ENCODE results near the gene ZNF683. TPM values are rescaled to one million over a fixed set of nuclear protein-coding genes. Genes with fewer than 3 reads are reported as not detected.

The ZNF683 gene
- total RNA-seq, 6 experiments from 2014 or later: 0.19 TPM; not detected in 5

DNA sequence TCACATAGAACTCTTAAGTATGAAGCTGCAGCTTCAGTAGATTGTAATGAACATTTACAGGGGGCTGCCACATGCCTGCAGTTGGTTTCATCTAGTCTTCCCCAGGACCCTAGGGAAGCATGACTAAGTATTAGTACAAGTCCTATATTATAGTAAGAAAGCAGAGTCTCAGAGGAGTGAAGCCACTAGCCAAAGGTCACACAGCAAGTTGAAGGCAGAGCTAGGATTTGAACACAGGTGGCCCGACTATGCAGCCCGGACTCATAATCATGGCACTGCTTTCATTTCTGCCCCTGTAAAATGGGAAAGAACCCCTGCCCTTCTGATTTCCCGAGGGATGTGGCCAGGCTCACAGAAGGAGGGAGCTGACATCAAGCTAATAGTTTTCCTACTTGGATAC is 10.2 kb downstream of the ZNF683 start:
- intact Hi-C loops (cut with DNase I): loop anchor here (10.0 kb wide), 2 partner anchors 68 to 78 kb away; partner anchors contain the start of gene SH3BGRL3 (in 1 of the 2)
- TF ChIP-seq POLR2A (IDR thresholded peaks at IDR 0.05): no peak
- TF ChIP-seq, protein P1, sequence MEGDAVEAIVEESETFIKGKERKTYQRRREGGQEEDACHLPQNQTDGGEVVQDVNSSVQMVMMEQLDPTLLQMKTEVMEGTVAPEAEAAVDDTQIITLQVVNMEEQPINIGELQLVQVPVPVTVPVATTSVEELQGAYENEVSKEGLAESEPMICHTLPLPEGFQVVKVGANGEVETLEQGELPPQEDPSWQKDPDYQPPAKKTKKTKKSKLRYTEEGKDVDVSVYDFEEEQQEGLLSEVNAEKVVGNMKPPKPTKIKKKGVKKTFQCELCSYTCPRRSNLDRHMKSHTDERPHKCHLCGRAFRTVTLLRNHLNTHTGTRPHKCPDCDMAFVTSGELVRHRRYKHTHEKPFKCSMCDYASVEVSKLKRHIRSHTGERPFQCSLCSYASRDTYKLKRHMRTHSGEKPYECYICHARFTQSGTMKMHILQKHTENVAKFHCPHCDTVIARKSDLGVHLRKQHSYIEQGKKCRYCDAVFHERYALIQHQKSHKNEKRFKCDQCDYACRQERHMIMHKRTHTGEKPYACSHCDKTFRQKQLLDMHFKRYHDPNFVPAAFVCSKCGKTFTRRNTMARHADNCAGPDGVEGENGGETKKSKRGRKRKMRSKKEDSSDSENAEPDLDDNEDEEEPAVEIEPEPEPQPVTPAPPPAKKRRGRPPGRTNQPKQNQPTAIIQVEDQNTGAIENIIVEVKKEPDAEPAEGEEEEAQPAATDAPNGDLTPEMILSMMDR (IDR thresholded peaks at IDR 0.05): no peak
- Histone ChIP-seq H3K27ac (no peak overlapping the region), H3K4me1 (peaks cover 0 to 10% (median 5%) of the 10 kb centered on the region in 4 donors), H3K4me3 (no peak overlapping the region), H3K9me3 (no peaks in the 10 kb centered on the region), H3K36me3 (no peaks in the 10 kb centered on the region), H3K27me3 (no peaks in the 10 kb centered on the region)
- no CpG with 5 or more reads among the region's 3 CpGs for WGBS (ENCODE audit: insufficient coverage, low coverage, low lambda C conversion rate, missing lambda C conversion rate)
- no peak for ATAC-seq
- DNase-seq: no peak

DNA sequence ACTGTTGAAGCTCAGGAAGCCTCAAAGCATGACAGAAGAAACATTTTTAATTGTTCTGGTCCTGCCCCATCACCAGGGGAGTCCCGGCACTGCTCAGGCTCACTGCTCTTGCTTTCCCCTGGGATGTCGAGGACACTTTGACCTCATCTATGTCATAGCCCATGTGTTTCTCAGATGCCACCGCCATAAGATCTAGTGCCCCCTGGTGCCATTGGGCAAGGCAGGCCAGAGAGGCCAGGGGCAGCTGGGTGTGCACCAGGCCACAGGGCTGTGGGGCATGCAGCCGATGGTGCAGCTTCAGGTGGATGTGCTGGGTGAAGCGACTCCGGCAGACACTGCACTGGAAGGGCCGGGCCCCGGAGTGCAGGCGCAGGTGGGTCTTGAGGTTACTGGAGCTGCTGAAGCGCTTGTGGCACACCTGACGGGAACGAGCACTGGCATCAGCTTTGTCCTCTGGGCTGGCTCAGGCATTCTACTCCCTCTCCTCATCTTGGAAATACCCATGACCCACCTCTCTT is 10.9 kb downstream of the ZNF683 start:
- intact Hi-C loops (cut with DNase I): loop anchor here (10.0 kb wide), 2 partner anchors 67 to 77 kb away; partner anchors contain the start of gene SH3BGRL3 (in 1 of the 2)
- Histone ChIP-seq H3K27ac (no peak overlapping the region), H3K27me3 (no peaks in the 10 kb centered on the region), H3K36me3 (no peaks in the 10 kb centered on the region), H3K9me3 (no peaks in the 10 kb centered on the region), H3K4me1 (peaks cover 0 to 10% (median 5%) of the 10 kb centered on the region in 4 donors), H3K4me3 (no peak overlapping the region)
- 84% methylated on average over 2 of the region's 12 CpGs for WGBS (ENCODE audit: insufficient coverage, low coverage, low lambda C conversion rate, missing lambda C conversion rate)
- DNase-seq (no peak), ATAC-seq (no peak)
- no peak for TF ChIP-seq POLR2A (IDR thresholded peaks at IDR 0.05)
- TF ChIP-seq, protein P1 (IDR thresholded peaks at IDR 0.05): no peak

DNA sequence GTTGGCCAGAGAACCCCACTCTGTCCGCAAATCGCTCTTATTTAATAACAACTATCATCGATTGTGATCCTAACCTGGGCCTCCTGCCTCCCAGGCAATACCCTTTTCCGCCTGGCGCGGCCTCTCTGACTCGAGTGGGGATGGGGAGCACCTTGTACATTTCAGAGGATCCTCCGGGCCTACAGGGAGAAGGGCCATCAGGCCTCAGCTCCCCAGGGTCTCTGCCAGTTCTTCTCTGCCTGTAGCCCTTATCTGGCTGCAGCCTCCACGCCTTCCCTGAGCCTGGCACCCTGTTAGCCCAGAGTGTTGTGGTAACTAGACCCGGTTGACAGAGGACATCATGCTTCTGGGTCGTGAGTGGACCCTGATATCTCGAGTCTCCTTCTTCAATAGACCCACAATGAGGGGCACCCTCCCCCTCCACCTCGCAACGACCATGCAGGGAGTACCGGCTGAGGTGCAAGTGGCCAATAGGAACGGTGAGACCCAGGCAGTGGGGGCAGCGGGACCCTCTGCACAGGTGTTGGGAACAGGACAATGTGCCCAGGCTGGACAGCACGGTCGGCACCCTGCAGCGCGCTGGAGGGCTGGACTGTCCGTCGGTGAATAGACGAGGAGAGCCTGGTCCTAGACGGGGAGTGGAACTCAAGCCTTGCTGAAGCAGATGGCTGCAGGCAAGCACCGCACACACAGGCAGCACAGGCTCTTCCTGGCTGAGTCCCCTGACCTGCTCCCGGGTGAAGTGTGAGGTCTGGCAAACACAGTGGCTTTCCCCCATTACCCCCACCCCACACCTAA is 11.5 kb downstream of the ZNF683 start:
- Histone ChIP-seq H3K27ac (no peak overlapping the region), H3K36me3 (no peaks in the 10 kb centered on the region), H3K9me3 (no peaks in the 10 kb centered on the region), H3K4me1 (peaks cover 0 to 10% (median 5%) of the 10 kb centered on the region in 4 donors), H3K27me3 (no peaks in the 10 kb centered on the region), H3K4me3 (no peak overlapping the region)
- 82% methylated on average over 15 of the region's 27 CpGs for WGBS (ENCODE audit: insufficient coverage, low coverage, low lambda C conversion rate, missing lambda C conversion rate)
- intact Hi-C loops (cut with DNase I): loop anchor here (10.0 kb wide), 2 partner anchors 66 to 76 kb away; partner anchors contain the start of gene SH3BGRL3 (in 1 of the 2)
- ATAC-seq (no peak), DNase-seq (no peak)
- TF ChIP-seq, protein P1 (IDR thresholded peaks at IDR 0.05): no peak
- no peak for TF ChIP-seq POLR2A (IDR thresholded peaks at IDR 0.05)

DNA sequence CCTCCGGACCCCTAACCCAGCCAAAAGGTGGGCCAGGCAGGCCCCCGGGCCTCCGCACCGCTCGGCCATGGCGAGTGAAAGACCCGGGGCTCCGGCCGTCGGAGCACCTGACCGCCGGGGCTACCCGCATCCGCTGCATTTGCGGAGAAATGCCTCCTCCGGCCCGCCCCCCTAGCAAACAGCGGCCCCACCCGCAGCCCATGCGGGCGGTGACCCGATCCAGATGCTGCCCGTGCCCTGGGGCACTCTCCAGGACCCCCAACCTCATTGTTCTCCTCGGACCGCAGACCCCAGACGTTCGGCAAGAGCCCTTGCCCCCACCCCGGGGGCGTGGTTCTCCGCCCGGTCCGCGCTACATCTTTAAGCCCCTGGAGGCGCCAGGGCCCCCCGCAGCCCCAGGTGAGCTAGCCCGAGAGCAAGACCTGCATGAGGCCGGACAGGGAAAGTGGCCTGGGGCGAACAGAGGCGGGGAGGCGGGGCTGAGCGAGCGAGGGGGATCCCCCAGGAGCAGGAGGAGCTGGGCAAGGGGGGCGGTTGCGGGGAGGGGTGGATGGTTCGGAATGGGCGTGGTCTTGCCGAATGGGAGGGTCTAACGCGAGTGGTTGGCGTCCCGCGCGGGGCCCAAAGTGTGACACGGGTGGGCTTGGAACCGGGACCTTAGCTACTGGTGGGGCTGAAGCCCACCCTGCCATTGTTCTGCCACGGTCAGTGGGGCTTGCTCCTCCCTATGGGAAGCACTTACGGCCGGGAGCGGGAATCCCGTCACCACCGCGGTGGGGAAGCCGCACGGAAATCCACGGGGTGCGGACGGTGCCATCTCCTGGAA is 12.4 kb downstream of the ZNF683 start:
- H3K27ac ChIP-seq: no peak overlapping the region
- no peak for DNase-seq
- TF ChIP-seq, protein P1 (IDR thresholded peaks at IDR 0.05): no peak
- TF ChIP-seq POLR2A (IDR thresholded peaks at IDR 0.05): no peak

More for the DNA sequence above, 12.4 kb downstream of the ZNF683 start:
- WGBS (ENCODE audit: insufficient coverage, low coverage, low lambda C conversion rate, missing lambda C conversion rate): 36% methylated on average over 23 of the region's 67 CpGs
- no peak overlapping the region for H3K4me3 ChIP-seq
- no peaks in the 10 kb centered on the region for H3K27me3 ChIP-seq
- H3K4me1 ChIP-seq: peaks cover 0 to 10% (median 5%) of the 10 kb centered on the region in 4 donors
- H3K9me3 ChIP-seq: no peaks in the 10 kb centered on the region
- intact Hi-C loops (cut with DNase I): loop anchor here (10.0 kb wide), 2 partner anchors 65 to 75 kb away; partner anchors contain the start of gene SH3BGRL3 (in 1 of the 2)
- no peak for ATAC-seq
- no peaks in the 10 kb centered on the region for H3K36me3 ChIP-seq

Data from right lobe of liver (tissue), 6 donors.